GM19099 (cell line): ENCODE results near the gene LILRA6.
"Not testable (repeated sequence)": the region's sequence is repeated elsewhere in the genome, so short reads cannot be mapped to it uniquely, and the experiment has no call there.

Experiments
- POLR2A ChIP-seq: IDR thresholded peaks from 3 replicates; pipeline ENCODE4 v1.6.1; 2011; ENCODE audit warnings: low read depth; ENCODE audit not compliant: insufficient read length; ENCODE audit errors: extremely low read depth

LILRA6 gene

GRCh38 chr19:54255105-54255775, 12.7 kb upstream of the LILRA6 start:
- TF ChIP-seq POLR2A: no peak

- TF ChIP-seq POLR2A: no peak
These were observed 11.8 kb upstream of the LILRA6 start for GRCh38 chr19:54254195-54254906.

- TF ChIP-seq POLR2A: no peak
These were observed 11.0 kb upstream of the LILRA6 start for GRCh38 chr19:54253331-54254194.

- no peak for TF ChIP-seq POLR2A
These were observed 10.3 kb upstream of the LILRA6 start for GRCh38 chr19:54252845-54253244.

- no peak for TF ChIP-seq POLR2A
These were observed 9.7 kb upstream of the LILRA6 start for GRCh38 chr19:54252243-54252642.

- no peak for TF ChIP-seq POLR2A
These were observed 5.5 kb upstream of the LILRA6 start for GRCh38 chr19:54248016-54248601.

GRCh38 chr19:54247106-54247930, 4.7 kb upstream of the LILRA6 start:
- TF ChIP-seq POLR2A: no peak

GRCh38 chr19:54245936-54246335, 3.3 kb upstream of the LILRA6 start:
- no peak for TF ChIP-seq POLR2A

GRCh38 chr19:54233941-54234340, 8.6 kb downstream of the LILRA6 start:
- TF ChIP-seq POLR2A: no peak

- TF ChIP-seq POLR2A: no peak
These were observed 11.3 kb downstream of the LILRA6 start for GRCh38 chr19:54231077-54231931.

- TF ChIP-seq POLR2A: no peak
These were observed 12.6 kb downstream of the LILRA6 start for GRCh38 chr19:54230031-54230430.

- no peak for TF ChIP-seq POLR2A
These were observed 13.4 kb downstream of the LILRA6 start for GRCh38 chr19:54229146-54229545.

GRCh38 chr19:54222474-54223276, 19.9 kb downstream of the LILRA6 start, which contains the start of gene LILRB3:
Gene LILRB3 (minus strand): TSS chr19:54223007. CDS start chr19:54222976, 31 bp downstream.
- TF ChIP-seq POLR2A: not testable (repeated sequence)
